Endothelial cell of umbilical vein (primary cell): ENCODE results near the gene IPO4. TPM values are rescaled to one million over a fixed set of nuclear protein-coding genes. Genes with fewer than 3 reads are reported as not detected.

ENCODE experiments used
- BruUV-seq: library from RNA; stranded (reverse); fragments of 400-500 nt; replicated peaks from 2 replicates; lab custom pipeline; 2021; lab: Mats Ljungman, UMichigan
- CTCF ChIA-PET: fragments of 300-600, 350-600 bp; sonication (Branson Sonifier 250); formaldehyde crosslinking; loops from one replicate; lab custom pipeline; 2021; ENCODE audit warnings: antibody characterized with exemption, inconsistent platforms; lab: Charles Lee
- POLR2A ChIA-PET: fragments of 300-600, 350-600 bp; sonication (Branson Sonifier 250); formaldehyde crosslinking; loops from one replicate; lab custom pipeline; 2021; ENCODE audit warnings: antibody characterized with exemption, inconsistent platforms; lab: Charles Lee
- DNase-seq: peaks from one replicate; pipeline ENCODE4 v3.0.0-alpha.2; 2011; ENCODE audit warnings: low read depth, low spot score
- FAIRE-seq: peaks from 2 replicates; lab custom pipeline; 2011; peaks lifted over from hg19 to GRCh38; lab: Jason Lieb, UNC
- H2AFZ ChIP-seq: 2 replicates; pipeline ENCODE4 v1.6.0; 2012; ENCODE audit warnings: low read depth, low read length, control low read depth, inconsistent platforms
- H3K27ac ChIP-seq: 2 replicates; pipeline ENCODE4 v1.5.1; 2011; ENCODE audit warnings: low read depth, mild to moderate bottlenecking, control low read depth, low read length, moderate library complexity; ENCODE audit not compliant: insufficient read depth
- H3K27me3 ChIP-seq, 2 experiments: 2 replicates each; pipeline versions ENCODE4 v1.6.0 to v1.6.1; 2011; ENCODE audit warnings: low read length in 2 of 2, mixed read lengths in 1 of 2; ENCODE audit not compliant: control insufficient read depth in 2 of 2, insufficient read depth in 2 of 2
- H3K36me3 ChIP-seq, 2 experiments: 2 replicates in 1 of 2; 3 replicates in 1 of 2; pipeline ENCODE4 v1.5.1; 2011; ENCODE audit warnings: low read length in 2 of 2, mild to moderate bottlenecking in 1 of 2, moderate library complexity in 1 of 2; ENCODE audit not compliant: control insufficient read depth in 2 of 2, insufficient read depth in 2 of 2; ENCODE audit errors: extremely low read depth in 1 of 2
- H3K4me1 ChIP-seq: 3 replicates; pipeline ENCODE4 v1.5.1; 2011; ENCODE audit warnings: mild to moderate bottlenecking, low read length; ENCODE audit not compliant: control insufficient read depth, insufficient read depth; ENCODE audit errors: extremely low read depth
- H3K4me2 ChIP-seq: 2 replicates; pipeline ENCODE4 v1.6.1; 2011; ENCODE audit warnings: low read length, control low read depth, mixed read lengths; ENCODE audit not compliant: insufficient read depth
- H3K4me3 ChIP-seq, 3 experiments: fragments of 200-600 bp in 1 of 3; sonication (generic), shearing (Covaris generic) in 1 of 3; replicated peaks in 1 of 3; 2 replicates each; pipeline ENCODE4 v1.5.1; 2011 to 2016; ENCODE audit warnings: control low read depth in 3 of 3, low read length in 3 of 3, mild to moderate bottlenecking in 2 of 3, inconsistent platforms in 1 of 3, low read depth in 1 of 3, moderate library complexity in 1 of 3; ENCODE audit not compliant: insufficient read depth in 1 of 3
- H3K79me2 ChIP-seq: 2 replicates; pipeline ENCODE4 v1.6.0; 2012; ENCODE audit warnings: low read length, inconsistent platforms; ENCODE audit not compliant: control insufficient read depth, insufficient read depth
- H3K9ac ChIP-seq: replicated peaks from 2 replicates; pipeline ENCODE3; 2011; ENCODE audit warnings: low read length, control low read depth; ENCODE audit not compliant: insufficient read depth; ENCODE audit errors: extremely low read depth
- H3K9me1 ChIP-seq: replicated peaks from 3 replicates; pipeline ENCODE4 v1.6.0; 2011; ENCODE audit warnings: mild to moderate bottlenecking, low read length; ENCODE audit not compliant: control insufficient read depth, insufficient read depth; ENCODE audit errors: extremely low read depth
- H3K9me3 ChIP-seq: replicated peaks from 2 replicates; pipeline ENCODE4 v1.5.1; 2012; ENCODE audit warnings: low read length, inconsistent platforms; ENCODE audit not compliant: control insufficient read depth, insufficient read depth
- H4K20me1 ChIP-seq: replicated peaks from 2 replicates; pipeline ENCODE3; 2011; ENCODE audit warnings: mild to moderate bottlenecking, low read length; ENCODE audit not compliant: control insufficient read depth, insufficient read depth; ENCODE audit errors: extremely low read depth
- EZH2 ChIP-seq: IDR thresholded peaks from 2 replicates; pipeline ENCODE4 v1.6.1; 2012; ENCODE audit warnings: borderline replicate concordance, low read depth, mild to moderate bottlenecking, moderate library complexity, low read length, inconsistent platforms; ENCODE audit not compliant: severe bottlenecking
- FOS ChIP-seq: IDR thresholded peaks from 2 replicates; pipeline ENCODE4 v1.6.1; 2011; ENCODE audit warnings: mild to moderate bottlenecking, low read length, moderate library complexity, borderline replicate concordance; ENCODE audit not compliant: insufficient read depth
- GATA2 ChIP-seq: IDR thresholded peaks from 2 replicates; pipeline ENCODE4 v1.7.0; 2011; ENCODE audit warnings: low read depth, mild to moderate bottlenecking, moderate library complexity, mixed read lengths, low read length; ENCODE audit not compliant: insufficient read length, insufficient read depth
- JUN ChIP-seq: IDR thresholded peaks from 2 replicates; pipeline ENCODE4 v1.6.1; 2011; ENCODE audit warnings: borderline replicate concordance, low read depth; ENCODE audit not compliant: insufficient read length, insufficient read depth
- MYC ChIP-seq: IDR thresholded peaks from one replicate; pipeline ENCODE4 v1.6.1; 2011; ENCODE audit warnings: mild to moderate bottlenecking, low read depth, low read length
- POLR2A ChIP-seq: IDR thresholded peaks from 2 replicates; pipeline ENCODE4 v1.6.1; 2012; ENCODE audit warnings: low read depth, mild to moderate bottlenecking, control low read depth, low read length
- POLR2AphosphoS5 ChIP-seq: IDR thresholded peaks from 2 replicates; pipeline ENCODE4 v1.6.1; 2012; ENCODE audit warnings: low read depth, mild to moderate bottlenecking, control low read depth, low read length, moderate library complexity; ENCODE audit not compliant: insufficient read depth
- dilution Hi-C: fragments of 300-500 bp; cut with MboI; formaldehyde crosslinking; loops from one replicate; pipeline ENCODE4 v1.15.0; 2019; ENCODE audit warnings: low sequenced_read_pairs; ENCODE audit not compliant: extremely low pct_ligation_motif_present
- intact Hi-C: fragments of 100-400 bp; cut with micrococcal nuclease; formaldehyde crosslinking; loops from one replicate; pipeline ENCODE4 v1.10.0; 2022
- polyA plus RNA-seq, 4 experiments: library from polyadenylated mRNA; depleted of rRNA in 3 of 4; stranded (reverse) in 3 of 4; unstranded in 1 of 4; fragments of >200 nt; gene quantifications; 2 replicates each; pipeline versions ENCODE4 v1.2.1 to v1.2.3, GENCODE V29; 2011 to 2012; ENCODE audit warnings: missing spikeins in 1 of 4
- total RNA-seq: library from RNA; stranded (reverse); gene quantifications from 2 replicates; pipeline ENCODE4 v1.2.3, GENCODE V29; 2021
- TF ChIP-seq, protein P1 (sequence below), 2 donors: IDR thresholded peaks; 1 replicate in 1 of 2; 2 replicates in 1 of 2; pipeline ENCODE4 v1.5.1; 2011; ENCODE audit warnings: low read length in 2 of 2, mild to moderate bottlenecking in 2 of 2, moderate library complexity in 2 of 2, control low read depth in 1 of 2, inconsistent platforms in 1 of 2, low read depth in 1 of 2; ENCODE audit not compliant: insufficient read depth in 1 of 2; ENCODE audit errors: extremely low read depth in 1 of 2
- TF ChIP-seq, protein P2 (sequence below): IDR thresholded peaks from 2 replicates; pipeline ENCODE4 v1.6.1; 2011; ENCODE audit not compliant: insufficient read depth, insufficient read length

IPO4 gene
- total and polyA plus RNA-seq, 2 donors (not counting 3 experiments of a cell fraction or from before 2014, with no cell fraction given) = 24.6 to 66.5 TPM

- H3K9ac ChIP-seq = no peak overlapping the region
- CTCF ChIA-PET = interaction anchor here (0.8 to 2.4 kb wide), 4 partner anchors 8 to 122 kb away, joined by 3 to 9 read pairs (median 4); partner anchors contain the start of genes IPO4, IRF9 and PSME1
Measured at GRCh38 chr14:24179961-24180796, 8.4 kb downstream of the IPO4 start.

DNA sequence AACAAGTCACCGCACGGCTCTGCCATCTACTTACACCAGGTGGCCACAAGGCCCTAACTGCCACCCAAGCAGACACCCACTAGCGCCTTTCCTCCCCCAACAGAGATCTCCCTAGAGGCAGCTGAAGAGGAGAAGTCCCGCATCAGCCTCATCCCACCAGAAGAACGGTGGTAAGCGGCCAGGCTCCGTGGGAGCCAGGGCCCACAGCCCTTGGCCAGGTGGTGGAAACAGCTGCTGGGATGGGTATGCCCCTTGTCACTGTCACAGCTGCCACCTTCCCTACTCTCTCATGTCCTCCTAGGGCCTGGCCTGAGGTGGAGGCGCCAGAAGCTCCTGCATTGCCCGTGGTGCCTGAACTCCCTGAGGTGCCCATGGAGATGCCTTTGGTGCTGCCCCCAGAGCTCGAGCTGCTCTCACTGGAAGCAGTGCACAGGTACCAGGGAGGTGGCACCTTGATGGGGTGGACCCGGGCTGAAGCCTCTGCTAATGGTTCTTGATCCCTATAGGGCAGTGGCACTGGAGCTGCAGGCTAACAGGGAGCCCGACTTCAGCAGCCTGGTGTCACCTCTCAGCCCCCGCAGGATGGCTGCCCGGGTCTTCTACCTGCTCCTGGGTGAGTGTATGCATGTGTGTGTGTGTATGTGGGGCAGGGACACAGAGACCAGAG, 9.2 kb downstream of the IPO4 start:
- no TSS peak for BruUV-seq
- Histone ChIP-seq H3K4me1 (no peaks in the 10 kb centered on the region), H3K36me3 (peaks cover 0 to 29% of the 10 kb centered on the region in 2 experiments), H3K9me1 (no peaks in the 10 kb centered on the region), H3K9me3 (no peaks in the 10 kb centered on the region), H3K9ac (no peak overlapping the region), H3K27me3 (no peaks in the 10 kb centered on the region), H3K4me2 (no peak overlapping the region), H2AFZ (no peak overlapping the region), H3K79me2 (no peaks in the 10 kb centered on the region), H3K27ac (peak overlapping the region; percentile 30), H4K20me1 (no peaks in the 10 kb centered on the region), H3K4me3 (no peak overlapping the region)
- TF ChIP-seq, protein P1, sequence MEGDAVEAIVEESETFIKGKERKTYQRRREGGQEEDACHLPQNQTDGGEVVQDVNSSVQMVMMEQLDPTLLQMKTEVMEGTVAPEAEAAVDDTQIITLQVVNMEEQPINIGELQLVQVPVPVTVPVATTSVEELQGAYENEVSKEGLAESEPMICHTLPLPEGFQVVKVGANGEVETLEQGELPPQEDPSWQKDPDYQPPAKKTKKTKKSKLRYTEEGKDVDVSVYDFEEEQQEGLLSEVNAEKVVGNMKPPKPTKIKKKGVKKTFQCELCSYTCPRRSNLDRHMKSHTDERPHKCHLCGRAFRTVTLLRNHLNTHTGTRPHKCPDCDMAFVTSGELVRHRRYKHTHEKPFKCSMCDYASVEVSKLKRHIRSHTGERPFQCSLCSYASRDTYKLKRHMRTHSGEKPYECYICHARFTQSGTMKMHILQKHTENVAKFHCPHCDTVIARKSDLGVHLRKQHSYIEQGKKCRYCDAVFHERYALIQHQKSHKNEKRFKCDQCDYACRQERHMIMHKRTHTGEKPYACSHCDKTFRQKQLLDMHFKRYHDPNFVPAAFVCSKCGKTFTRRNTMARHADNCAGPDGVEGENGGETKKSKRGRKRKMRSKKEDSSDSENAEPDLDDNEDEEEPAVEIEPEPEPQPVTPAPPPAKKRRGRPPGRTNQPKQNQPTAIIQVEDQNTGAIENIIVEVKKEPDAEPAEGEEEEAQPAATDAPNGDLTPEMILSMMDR (IDR thresholded peaks at IDR 0.05; ENCODE audit: extremely low read depth in 1 of 2, insufficient read depth in 1 of 2, low read depth in 1 of 2, low read length in 2 of 2) = no peak
- TF ChIP-seq POLR2AphosphoS5 (no peak), GATA2 (no peak), POLR2A (no peak), EZH2 (no peak), FOS (no peak), JUN (no peak), MYC (no peak)
- TF ChIP-seq, protein P2, sequence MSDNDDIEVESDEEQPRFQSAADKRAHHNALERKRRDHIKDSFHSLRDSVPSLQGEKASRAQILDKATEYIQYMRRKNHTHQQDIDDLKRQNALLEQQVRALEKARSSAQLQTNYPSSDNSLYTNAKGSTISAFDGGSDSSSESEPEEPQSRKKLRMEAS = no peak
- FAIRE-seq (no peak), DNase-seq (no peak)
- ChIA-PET CTCF (interaction anchor here (0.8 to 2.4 kb wide), 3 partner anchors 9 to 44 kb away, joined by 3 to 9 read pairs (median 5); partner anchors contain the start of genes IPO4, IRF9 and PSME1), POLR2A (no interaction called here)
- intact Hi-C loops (no loop called here), dilution Hi-C loops (no loop called here)

More at GRCh38 chr14:24179961-24180796, 8.4 kb downstream of the IPO4 start:
- peak; percentile 28 for TF ChIP-seq JUN
- no peak for TF ChIP-seq GATA2
- H3K4me3 ChIP-seq = no peak overlapping the region
- H3K9me3 ChIP-seq = no peaks in the 10 kb centered on the region
- DNase-seq (peak; percentile 50), FAIRE-seq (peak; percentile 84)
- no peaks in the 10 kb centered on the region for H3K9me1 ChIP-seq
- H3K36me3 ChIP-seq = peaks cover 0 to 34% of the 10 kb centered on the region in 2 experiments
- no peaks in the 10 kb centered on the region for H3K4me1 ChIP-seq
- POLR2A ChIA-PET = interaction anchor here (0.9 kb wide), 1 partner anchor 15 kb away, joined by 3 read pairs; the partner anchor contains the start of gene TM9SF1
- no TSS peak for BruUV-seq
- H3K4me2 ChIP-seq = no peak overlapping the region
- H4K20me1 ChIP-seq = no peaks in the 10 kb centered on the region
- H2AFZ ChIP-seq = no peak overlapping the region
- dilution Hi-C loops (no loop called here), intact Hi-C loops (no loop called here)
- peak overlapping the region; percentile 30 for H3K27ac ChIP-seq
- no peaks in the 10 kb centered on the region for H3K27me3 ChIP-seq
- H3K79me2 ChIP-seq = no peaks in the 10 kb centered on the region
